Stomach (tissue), 4 donors: ENCODE results near the gene KCTD14.

ENCODE experiments used
- EP300 ChIP-seq: sonication (generic); formaldehyde crosslinking; IDR thresholded peaks from one replicate; pipeline ENCODE4 v1.6.1; 2017; ENCODE audit warnings: antibody characterized with exemption
- POLR2A ChIP-seq, 4 donors: fragments of 450-650 bp; IDR thresholded peaks; one replicate each; pipeline ENCODE4 v1.6.1; 2016; ENCODE audit warnings: antibody characterized with exemption in 4 of 4, control low read depth in 2 of 4, mild to moderate bottlenecking in 1 of 4, moderate library complexity in 1 of 4
- POLR2AphosphoS5 ChIP-seq, 3 donors: sonication (generic); formaldehyde crosslinking; IDR thresholded peaks; one replicate each; pipeline ENCODE4 v1.6.1; 2016; ENCODE audit warnings: antibody characterized with exemption in 3 of 3
- TF ChIP-seq, protein P1 (sequence below), 7 experiments: fragments of 450-650 bp in 4 of 7; fragments of 200-600 bp in 3 of 7; sonication (generic) in 3 of 7; IDR thresholded peaks; one replicate each; pipeline ENCODE4 v1.5.1; 2016 to 2019; ENCODE audit warnings: antibody characterized with exemption in 7 of 7, control low read depth in 2 of 7, mild to moderate bottlenecking in 1 of 7

DNA sequence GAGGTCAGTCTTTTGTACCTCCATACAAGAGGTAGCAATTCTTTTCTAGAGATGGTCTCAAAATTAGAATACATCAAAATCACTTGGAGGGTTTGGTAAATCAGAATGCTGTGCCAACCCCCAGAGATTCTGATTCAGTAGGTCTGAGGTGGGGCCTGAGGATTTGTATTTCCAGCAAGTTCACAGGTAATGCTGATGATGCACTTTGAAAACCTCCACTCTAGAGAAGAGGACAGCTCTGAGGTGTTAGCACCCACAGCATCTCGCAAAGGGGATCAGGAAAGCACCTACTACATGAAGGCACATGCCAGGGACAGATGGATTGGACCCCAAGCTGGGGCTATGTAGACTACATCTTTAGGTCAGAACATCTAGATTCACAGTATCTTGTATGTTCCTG lies 7.2 kb downstream of the KCTD14 start:
- TF ChIP-seq EP300 (no peak), POLR2AphosphoS5 (IDR thresholded peaks at IDR 0.05) (no peak), POLR2A (IDR thresholded peaks at IDR 0.05) (no peak)
- TF ChIP-seq, protein P1, sequence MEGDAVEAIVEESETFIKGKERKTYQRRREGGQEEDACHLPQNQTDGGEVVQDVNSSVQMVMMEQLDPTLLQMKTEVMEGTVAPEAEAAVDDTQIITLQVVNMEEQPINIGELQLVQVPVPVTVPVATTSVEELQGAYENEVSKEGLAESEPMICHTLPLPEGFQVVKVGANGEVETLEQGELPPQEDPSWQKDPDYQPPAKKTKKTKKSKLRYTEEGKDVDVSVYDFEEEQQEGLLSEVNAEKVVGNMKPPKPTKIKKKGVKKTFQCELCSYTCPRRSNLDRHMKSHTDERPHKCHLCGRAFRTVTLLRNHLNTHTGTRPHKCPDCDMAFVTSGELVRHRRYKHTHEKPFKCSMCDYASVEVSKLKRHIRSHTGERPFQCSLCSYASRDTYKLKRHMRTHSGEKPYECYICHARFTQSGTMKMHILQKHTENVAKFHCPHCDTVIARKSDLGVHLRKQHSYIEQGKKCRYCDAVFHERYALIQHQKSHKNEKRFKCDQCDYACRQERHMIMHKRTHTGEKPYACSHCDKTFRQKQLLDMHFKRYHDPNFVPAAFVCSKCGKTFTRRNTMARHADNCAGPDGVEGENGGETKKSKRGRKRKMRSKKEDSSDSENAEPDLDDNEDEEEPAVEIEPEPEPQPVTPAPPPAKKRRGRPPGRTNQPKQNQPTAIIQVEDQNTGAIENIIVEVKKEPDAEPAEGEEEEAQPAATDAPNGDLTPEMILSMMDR (IDR thresholded peaks at IDR 0.05), result no peak
